Epithelial cell of proximal tubule (primary cell): ENCODE results near the gene B3GAT1. TPM values are rescaled to one million over a fixed set of nuclear protein-coding genes. Genes with fewer than 3 reads are reported as not detected.

Experiments used
- DNase-seq: peaks from one replicate; pipeline ENCODE4 v3.0.0-alpha.2; 2011; ENCODE audit warnings: low read depth
- H3K4me3 ChIP-seq: 2 replicates; pipeline ENCODE4 v1.5.1; 2011; ENCODE audit warnings: low read depth, mild to moderate bottlenecking, low read length
- total RNA-seq: library from RNA; depleted of rRNA; stranded (reverse); fragments of >200 nt; gene quantifications from 2 replicates; pipeline ENCODE4 v1.2.3, GENCODE V29; 2015
- TF ChIP-seq, protein P1 (sequence below): conservative IDR thresholded peaks from 2 replicates; pipeline ENCODE4 v1.5.1; 2012; ENCODE audit warnings: low read depth, mild to moderate bottlenecking, low read length

B3GAT1 gene
- total RNA-seq, 1 donor from 2014 or later = not detected

DNA sequence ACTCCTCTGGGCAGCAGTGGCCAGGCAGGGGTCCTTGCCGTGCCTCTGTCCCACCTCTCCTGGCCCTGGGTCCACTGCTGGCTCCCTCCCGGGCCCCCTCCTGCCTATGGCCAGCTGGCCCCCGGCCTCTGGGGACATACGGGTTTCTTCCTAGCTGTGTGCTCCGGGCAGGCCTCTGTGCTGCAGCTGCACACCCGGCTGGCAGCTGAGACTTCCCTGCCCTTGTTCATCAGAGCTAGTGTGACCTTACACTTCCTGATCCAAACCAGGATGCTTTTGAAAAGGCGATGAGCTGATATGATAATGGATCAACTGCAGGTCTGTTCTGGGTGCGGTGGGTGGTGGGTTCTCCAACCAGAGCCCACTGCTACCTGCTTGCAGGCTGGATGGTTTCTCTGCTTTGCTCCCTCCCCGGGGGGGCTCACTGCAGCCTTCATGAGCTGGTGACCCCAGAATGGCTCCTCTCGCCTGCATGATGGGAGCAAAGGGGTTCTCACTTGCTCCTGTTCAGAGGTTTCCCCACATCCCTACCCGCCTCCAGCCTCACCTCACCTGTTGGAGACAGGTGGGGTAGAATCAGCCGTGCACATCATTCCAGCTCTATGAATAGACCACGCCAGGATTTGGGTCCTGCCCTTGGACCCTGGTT, 13.3 kb downstream of the B3GAT1 start:
- TF ChIP-seq, protein P1, sequence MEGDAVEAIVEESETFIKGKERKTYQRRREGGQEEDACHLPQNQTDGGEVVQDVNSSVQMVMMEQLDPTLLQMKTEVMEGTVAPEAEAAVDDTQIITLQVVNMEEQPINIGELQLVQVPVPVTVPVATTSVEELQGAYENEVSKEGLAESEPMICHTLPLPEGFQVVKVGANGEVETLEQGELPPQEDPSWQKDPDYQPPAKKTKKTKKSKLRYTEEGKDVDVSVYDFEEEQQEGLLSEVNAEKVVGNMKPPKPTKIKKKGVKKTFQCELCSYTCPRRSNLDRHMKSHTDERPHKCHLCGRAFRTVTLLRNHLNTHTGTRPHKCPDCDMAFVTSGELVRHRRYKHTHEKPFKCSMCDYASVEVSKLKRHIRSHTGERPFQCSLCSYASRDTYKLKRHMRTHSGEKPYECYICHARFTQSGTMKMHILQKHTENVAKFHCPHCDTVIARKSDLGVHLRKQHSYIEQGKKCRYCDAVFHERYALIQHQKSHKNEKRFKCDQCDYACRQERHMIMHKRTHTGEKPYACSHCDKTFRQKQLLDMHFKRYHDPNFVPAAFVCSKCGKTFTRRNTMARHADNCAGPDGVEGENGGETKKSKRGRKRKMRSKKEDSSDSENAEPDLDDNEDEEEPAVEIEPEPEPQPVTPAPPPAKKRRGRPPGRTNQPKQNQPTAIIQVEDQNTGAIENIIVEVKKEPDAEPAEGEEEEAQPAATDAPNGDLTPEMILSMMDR = no peak

DNA sequence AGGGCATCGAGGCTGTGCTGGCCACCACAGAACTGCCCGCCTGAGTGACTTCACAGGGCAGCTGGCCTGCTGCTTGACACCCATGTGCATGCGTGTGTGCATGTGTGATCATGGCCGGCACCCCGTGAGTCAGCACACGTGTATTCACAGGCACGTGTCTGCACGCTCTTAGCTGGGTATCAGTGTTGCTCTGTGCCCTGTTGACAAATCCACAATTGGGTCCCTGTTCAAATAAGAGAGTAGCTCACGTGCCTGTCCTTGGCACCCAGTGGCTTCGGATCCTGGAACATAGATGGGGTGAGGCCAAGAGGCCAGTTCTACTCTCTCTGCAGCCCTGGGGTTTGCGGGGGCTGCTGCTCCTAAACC, 14.0 kb downstream of the B3GAT1 start:
- DNase-seq = no peak
- no peak overlapping the region for H3K4me3 ChIP-seq
- TF ChIP-seq, protein P1 = no peak

More for the DNA sequence above, 13.3 kb downstream of the B3GAT1 start:
- no peak for DNase-seq
- H3K4me3 ChIP-seq = no peak overlapping the region

DNA sequence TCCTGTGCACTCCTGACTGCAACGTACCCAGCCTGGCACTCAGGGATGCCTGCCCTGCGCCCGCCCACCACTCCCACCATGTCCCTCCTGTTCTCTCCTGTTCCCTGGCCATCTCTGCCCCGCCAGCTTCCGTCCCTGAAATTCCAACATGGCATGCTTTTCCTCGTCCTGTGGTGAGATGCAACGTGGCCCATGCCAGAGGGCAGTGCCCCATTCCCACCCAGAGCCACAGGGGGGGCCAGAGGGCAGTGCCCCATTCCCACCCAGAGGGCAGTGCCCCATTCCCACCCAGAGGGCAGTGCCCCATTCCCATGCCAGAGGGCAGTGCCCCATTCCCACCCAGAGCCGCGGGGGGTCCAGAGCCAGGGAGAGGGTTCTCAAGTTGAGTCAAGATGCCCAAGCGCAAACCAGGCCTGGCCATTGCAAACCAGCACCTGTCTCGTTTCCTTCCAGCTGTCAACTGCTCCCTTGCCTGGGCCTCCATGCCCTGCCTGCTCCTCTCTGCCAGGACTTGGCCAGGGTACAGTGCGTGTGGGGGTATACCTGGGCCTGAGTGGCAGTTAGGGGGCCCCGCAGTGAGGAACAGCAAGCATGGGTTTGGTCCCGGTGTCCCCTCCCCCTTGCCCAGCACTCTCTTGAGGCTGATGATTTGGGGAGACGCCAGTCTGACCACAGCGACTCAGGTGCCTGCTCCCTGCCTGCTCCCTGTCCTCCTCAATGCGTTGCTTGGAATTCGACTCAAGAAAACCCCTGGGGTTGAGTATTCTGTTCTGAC, 14.6 kb downstream of the B3GAT1 start:
- TF ChIP-seq, protein P1 = no peak
- no peak overlapping the region for H3K4me3 ChIP-seq
- no peak for DNase-seq

DNA sequence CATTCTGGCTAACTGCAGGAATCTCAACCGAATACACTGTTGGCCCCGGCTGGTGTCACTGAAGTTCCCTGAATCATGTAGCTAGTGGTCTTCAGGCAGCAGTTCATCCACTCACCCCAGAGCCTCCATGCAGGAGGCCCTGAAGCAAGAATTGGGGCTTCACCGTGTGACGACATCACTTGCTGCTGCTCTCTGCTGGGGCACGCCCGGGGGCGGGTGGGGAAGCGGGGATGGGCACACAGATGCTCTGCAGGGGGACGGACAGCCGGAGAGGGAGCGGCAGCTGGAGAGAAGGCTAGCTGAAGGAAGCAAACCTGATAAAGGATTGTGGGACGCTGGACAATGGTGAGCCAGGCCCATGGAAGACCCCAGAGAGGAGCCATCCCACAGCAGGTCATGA, 17.0 kb downstream of the B3GAT1 start:
- no peak for DNase-seq
- TF ChIP-seq, protein P1 = no peak
- H3K4me3 ChIP-seq = no peak overlapping the region

DNA sequence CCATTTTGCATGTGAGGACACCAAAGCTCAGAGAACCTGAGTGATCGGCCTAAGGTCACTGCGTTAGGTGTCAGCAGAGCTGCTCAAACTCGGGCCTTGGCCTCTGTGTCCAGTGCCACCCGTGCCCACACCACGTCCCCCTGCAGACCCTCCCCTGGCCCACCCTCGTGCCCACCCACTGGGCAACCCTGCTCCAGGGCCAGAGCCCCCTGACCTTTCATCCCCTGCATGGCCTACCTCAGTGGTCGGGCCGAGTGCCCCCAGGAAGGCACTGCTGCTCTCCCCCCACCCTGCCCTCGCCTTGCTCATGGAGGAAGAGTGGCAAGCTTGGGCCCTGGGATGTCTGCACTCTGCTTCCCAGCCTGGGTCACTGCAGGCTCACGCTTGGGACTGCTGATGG, 17.7 kb downstream of the B3GAT1 start:
- no peak for DNase-seq
- no peak overlapping the region for H3K4me3 ChIP-seq
- TF ChIP-seq, protein P1 = no peak

DNA sequence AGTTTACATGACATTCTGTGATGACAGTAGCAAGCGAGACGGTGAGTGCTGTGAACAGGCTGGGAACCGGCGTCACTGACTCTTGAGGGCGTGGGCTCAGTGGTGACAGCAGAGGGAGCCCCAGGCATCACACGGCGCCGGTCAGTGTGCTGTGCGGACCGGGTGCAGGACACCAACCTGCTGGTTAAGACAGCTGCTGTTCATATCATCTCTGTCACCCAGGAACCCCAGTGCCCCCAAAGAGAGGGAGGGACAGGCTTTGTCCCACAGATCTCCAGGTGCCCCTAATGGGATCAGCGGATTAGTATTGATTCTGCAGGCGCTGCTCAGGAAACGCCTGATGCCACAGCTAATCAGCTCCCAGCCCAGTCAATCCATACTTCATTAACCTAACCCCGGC, 18.4 kb downstream of the B3GAT1 start:
- TF ChIP-seq, protein P1 = peak; percentile 36
- no peak for DNase-seq

More for the DNA sequence above, 18.4 kb downstream of the B3GAT1 start:
- no peak overlapping the region for H3K4me3 ChIP-seq
